BJ (cell line): ENCODE measurements around the gene LMBRD1. TPM values are rescaled to one million over a fixed set of nuclear protein-coding genes. Genes with fewer than 3 reads are reported as not detected.

Source experiments
- CTCF ChIA-PET: fragments of 350-600 bp; formaldehyde crosslinking; extraction: SDS; loops from one replicate; lab custom pipeline; 2021; ENCODE audit warnings: antibody characterized with exemption, inconsistent platforms; lab: Yijun Ruan, JAX
- POLR2A ChIA-PET: fragments of 300-600 bp; sonication (Branson Sonifier 250); formaldehyde crosslinking; extraction: SDS; loops from one replicate; lab custom pipeline; 2021; ENCODE audit warnings: antibody characterized with exemption; lab: Charles Lee
- DNase-seq: peaks from one replicate; pipeline ENCODE4 v3.0.0-alpha.2; 2011; ENCODE audit warnings: low read depth
- H3K27me3 ChIP-seq: 2 replicates; pipeline ENCODE4 v1.6.0; 2011; ENCODE audit warnings: low read length; ENCODE audit not compliant: control insufficient read depth, insufficient read depth
- H3K36me3 ChIP-seq: 2 replicates; pipeline ENCODE4 v1.5.1; 2011; ENCODE audit warnings: low read length; ENCODE audit not compliant: control insufficient read depth, insufficient read depth
- H3K4me3 ChIP-seq: 2 replicates; pipeline ENCODE4 v1.5.1; 2011; ENCODE audit warnings: low read depth, mild to moderate bottlenecking, control low read depth, low read length
- CTCF ChIP-seq: IDR thresholded peaks from 2 replicates; pipeline ENCODE4 v1.5.1; 2011; ENCODE audit warnings: low read depth, mild to moderate bottlenecking, control low read depth, inconsistent platforms, low read length, moderate library complexity; ENCODE audit not compliant: insufficient read depth
- polyA plus RNA-seq: library from polyadenylated mRNA; depleted of rRNA; stranded (reverse); fragments of >200 nt; gene quantifications from 2 replicates; pipeline ENCODE4 v1.2.3, GENCODE V29; 2011

Gene LMBRD1
- polyA plus RNA-seq, 1 experiment, result 9.0 TPM

- ChIA-PET POLR2A (interaction anchor here (0.5 kb wide), 1 partner anchor 12 kb away, joined by 6 read pairs; no protein-coding TSS in a partner anchor), CTCF (interaction anchor here (0.6 to 1.5 kb wide), 2 partner anchors 12 to 789 kb away, joined by 3 to 4 read pairs; partner anchors contain the start of gene LMBRD1)
- no peak for TF ChIP-seq CTCF
- H3K4me3 ChIP-seq, result no peak overlapping the region
- DNase-seq, result no peak
- H3K27me3 ChIP-seq, result no peaks in the 10 kb centered on the region
- no peaks in the 10 kb centered on the region; the same call in 1 of the 2 replicates for H3K36me3 ChIP-seq
Observed at GRCh38 chr6:69784595-69785377, 12.0 kb downstream of the LMBRD1 start.

- CTCF ChIA-PET, result interaction anchor here (1.6 kb wide), 1 partner anchor 13 kb away, joined by 7 read pairs; the partner anchor contains the start of gene LMBRD1
- H3K4me3 ChIP-seq, result no peak overlapping the region
- no peak for TF ChIP-seq CTCF
- no peaks in the 10 kb centered on the region for H3K27me3 ChIP-seq
- DNase-seq, result no peak
- no peaks in the 10 kb centered on the region for H3K36me3 ChIP-seq
- POLR2A ChIA-PET, result no interaction called here
Observed at GRCh38 chr6:69783108-69783507, 13.7 kb downstream of the LMBRD1 start.

- ChIA-PET POLR2A (no interaction called here), CTCF (interaction anchor here (1.4 to 1.7 kb wide), 2 partner anchors 11 to 16 kb away, joined by 4 to 9 read pairs; partner anchors contain the start of gene LMBRD1)
- H3K36me3 ChIP-seq, result no peaks in the 10 kb centered on the region
- no peak for TF ChIP-seq CTCF
- no peak for DNase-seq
- no peak overlapping the region for H3K4me3 ChIP-seq
- no peaks in the 10 kb centered on the region for H3K27me3 ChIP-seq
Observed at GRCh38 chr6:69780585-69781178, 16.1 kb downstream of the LMBRD1 start.

- no peak for TF ChIP-seq CTCF
- H3K4me3 ChIP-seq, result no peak overlapping the region
- CTCF ChIA-PET, result no interaction called here
Observed at GRCh38 chr6:69775941-69776340, 20.9 kb downstream of the LMBRD1 start.

GRCh38 chr6:69775585-69775849 lies 21.3 kb downstream of the LMBRD1 start:
- CTCF ChIA-PET, result no interaction called here
- no peak for TF ChIP-seq CTCF
- Histone ChIP-seq H3K4me3 (no peak overlapping the region), H3K27me3 (no peaks in the 10 kb centered on the region), H3K36me3 (no peaks in the 10 kb centered on the region)
- no peak for DNase-seq
- POLR2A ChIA-PET, result no interaction called here

More at GRCh38 chr6:69775941-69776340, 20.9 kb downstream of the LMBRD1 start:
- DNase-seq, result no peak
- no peaks in the 10 kb centered on the region for H3K27me3 ChIP-seq
- POLR2A ChIA-PET, result no interaction called here
- no peaks in the 10 kb centered on the region for H3K36me3 ChIP-seq
